NCI-H226 (cell line): ENCODE data around the gene FMNL3.

Experiments used
- DNase-seq: peaks from one replicate; pipeline ENCODE4 v3.0.0-alpha.2; 2015

FMNL3 gene

GRCh38 chr12:49708851-49709250, 1.6 kb upstream of the FMNL3 start:
- DNase-seq, result no peak

DNA sequence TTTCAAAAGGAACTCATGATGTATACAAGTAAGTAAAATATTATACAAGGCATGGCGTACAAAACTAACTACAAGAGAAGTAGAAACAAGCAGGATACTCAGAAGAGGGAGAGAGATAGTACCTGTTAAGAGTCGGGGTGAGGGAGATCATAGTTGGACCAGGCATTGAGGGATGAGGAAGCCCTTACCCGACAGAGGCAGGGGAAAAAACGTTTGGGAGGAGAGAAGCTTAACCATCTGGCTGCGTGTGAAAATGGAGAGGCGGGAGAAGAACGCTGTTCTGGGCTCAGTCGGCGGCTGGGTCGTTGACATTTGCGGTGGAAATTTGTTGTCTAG, 575 bp upstream of the FMNL3 start:
- no peak for DNase-seq

DNA sequence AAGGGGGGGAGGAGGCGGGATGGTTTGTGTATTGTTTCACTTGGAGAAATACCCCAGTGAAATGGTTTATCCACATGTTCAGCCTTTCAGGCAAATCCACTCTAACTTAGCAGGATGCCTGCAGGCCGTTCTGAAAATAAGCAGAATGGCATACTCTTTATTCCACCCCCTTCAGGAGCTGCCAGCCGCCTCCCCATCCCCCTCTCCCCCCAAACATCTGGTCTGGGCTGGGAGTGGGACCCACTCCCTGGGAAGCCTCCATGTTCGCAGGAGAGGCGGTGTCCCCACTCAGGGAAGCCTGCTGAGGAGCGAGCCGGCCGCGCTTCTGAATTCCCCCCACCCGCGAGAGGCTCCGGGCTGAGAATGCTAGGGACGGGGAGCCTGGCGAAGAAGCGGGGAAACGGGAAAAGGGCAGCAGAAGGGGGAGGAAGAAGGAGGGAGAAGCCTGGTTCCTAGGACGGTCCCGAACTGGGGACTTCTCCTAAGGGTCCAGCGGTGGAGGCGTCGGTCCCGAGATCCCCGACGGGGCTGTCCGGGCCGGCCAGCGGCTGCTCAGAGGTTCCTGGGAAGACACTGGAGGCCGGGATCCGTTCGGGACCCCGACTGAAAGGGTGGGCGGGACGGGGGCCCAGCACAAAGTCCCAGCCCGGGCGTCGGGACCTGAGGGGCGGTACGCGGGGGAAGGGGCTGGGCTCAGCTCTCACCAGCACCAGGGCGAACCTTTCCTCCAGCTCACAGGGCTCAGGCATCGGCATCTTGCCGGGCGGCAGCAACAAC, 666 bp downstream of the FMNL3 start:
- no peak for DNase-seq

GRCh38 chr12:49705479-49706134, 1.6 kb downstream of the FMNL3 start:
- DNase-seq, result no peak

DNA sequence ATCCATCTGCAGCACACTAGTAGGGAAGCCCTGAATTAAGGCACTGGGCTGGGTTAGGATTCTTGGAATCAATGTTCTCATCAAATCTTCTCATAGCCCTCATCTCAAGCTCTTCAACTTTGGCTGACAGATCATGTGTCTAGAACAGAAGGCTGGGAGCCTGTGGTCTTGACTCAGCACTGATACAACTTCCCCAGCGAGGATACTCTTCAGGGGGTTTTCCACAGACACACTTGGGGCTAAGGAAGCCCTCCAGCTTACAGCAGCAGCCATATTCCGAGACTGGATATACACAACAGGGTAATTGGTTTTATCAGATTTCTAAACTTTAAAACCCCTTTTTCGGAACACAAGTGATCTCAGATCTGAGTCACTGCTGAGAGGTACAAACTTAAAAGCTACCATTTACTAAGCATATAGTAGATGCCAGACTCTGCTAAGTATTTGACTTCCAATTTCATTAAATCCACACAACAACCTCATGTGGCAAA, 3.5 kb downstream of the FMNL3 start:
- peak; percentile 71 for DNase-seq

- no peak for DNase-seq
Measured at GRCh38 chr12:49702676-49703215, 4.5 kb downstream of the FMNL3 start.

DNA sequence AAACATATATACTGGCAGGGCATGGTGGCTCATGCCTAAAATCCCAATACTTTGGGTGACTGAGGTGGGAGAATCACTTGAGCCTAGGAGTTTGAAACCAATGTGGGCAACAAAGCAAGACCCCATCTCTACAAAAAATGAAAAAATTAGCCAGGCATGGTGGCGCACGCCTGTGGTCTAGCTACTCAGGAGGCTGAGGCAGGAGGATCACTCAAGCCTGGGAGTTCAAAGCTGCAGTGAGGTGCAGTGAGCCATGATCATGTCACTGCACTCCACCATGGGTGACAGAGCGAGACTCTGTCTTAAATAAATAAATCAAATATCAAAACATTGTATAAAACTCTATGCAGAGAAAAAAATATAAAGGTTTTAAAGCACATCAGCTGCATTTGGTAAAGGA, 5.2 kb downstream of the FMNL3 start:
- DNase-seq, result no peak

DNA sequence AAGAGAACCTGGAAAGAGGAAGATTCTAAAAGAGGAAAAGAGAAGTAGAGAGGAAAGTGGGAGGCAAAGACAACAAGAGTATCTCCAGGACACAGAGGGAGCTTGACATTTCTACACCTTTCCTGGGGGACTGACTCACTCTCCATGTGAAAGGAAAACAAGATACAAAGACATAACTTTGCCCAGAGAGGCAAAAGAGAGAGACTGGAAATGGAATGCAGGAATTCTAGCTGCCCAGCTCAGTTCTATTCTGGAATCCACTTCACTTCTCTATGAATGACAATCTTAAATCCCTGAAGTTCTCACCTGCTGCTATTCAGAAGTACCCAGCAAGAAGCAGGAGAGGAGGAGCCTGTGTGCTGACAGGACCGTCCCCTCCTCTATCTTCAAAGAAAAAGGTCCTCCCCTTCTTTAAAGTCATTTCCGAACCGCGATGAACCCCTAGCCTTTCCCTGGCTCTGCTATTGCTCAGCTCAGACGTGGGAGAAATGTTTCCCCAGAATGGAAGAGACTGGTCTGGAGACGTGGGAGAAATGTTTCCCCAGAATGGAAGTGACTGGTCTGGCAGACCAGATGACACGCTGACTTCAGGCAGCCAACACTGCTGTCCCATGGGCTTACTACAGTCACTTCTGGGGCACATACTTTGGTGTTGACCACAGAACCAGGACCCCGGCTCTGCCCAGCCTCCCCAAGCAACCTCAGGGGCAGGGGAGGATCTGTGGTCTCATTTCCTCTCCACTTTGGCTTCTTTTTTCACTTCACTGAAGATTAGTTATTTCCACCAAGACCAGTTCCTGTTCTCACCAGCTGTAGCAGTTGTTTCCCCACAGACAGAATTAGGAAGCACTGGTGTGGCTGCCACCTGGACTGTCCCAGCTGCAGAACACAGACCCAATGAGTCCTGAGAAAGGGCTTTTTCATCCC, 8.3 kb downstream of the FMNL3 start:
- peak; percentile 77 for DNase-seq

DNA sequence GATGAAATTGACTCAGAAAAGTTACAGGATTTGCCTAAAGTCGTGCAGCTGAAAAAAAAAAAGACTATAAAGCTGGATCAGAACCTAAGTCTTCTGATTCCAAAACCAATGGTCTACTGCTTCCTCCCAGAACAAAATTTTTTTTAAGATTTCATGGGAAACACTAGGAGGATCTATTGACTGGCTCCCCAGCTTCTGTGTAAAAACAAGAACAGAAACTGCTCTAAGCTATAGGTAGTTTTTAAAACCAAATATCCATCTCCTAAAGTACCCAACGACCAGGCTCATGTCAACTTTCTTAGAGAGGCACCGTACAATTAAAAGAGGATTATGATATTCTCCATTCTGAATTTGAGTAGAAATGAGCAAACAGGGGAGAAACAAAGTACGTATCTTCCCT, 9.4 kb downstream of the FMNL3 start:
- no peak for DNase-seq

GRCh38 chr12:49696723-49697122, 10.5 kb downstream of the FMNL3 start:
- no peak for DNase-seq

DNA sequence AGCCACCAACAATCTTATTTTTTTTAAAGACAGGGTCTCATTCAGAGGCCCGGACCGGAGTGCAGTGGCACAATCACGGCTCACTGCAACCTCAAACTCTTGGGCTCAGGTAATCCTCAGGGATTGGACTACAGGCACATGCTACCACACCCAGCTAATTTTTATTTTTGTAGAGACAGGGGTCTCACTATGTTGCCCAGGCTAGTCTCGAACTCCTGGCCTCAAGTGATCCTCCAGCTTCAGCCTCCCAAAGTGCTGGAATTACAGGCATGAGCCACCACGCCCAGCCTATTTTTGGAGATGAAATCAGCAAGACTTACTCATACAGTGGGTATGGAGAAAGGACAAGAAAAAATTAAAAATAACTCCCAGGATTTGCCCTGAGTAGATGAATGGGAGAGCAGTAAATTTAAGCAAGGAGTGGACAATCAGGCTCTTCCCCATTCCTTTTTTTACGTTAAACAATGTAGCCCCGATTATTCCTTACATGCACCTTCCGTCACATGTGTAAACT, 13.2 kb downstream of the FMNL3 start:
- DNase-seq, result peak; percentile 36

- DNase-seq, result no peak
Measured at GRCh38 chr12:49692851-49693250, 14.4 kb downstream of the FMNL3 start.

DNA sequence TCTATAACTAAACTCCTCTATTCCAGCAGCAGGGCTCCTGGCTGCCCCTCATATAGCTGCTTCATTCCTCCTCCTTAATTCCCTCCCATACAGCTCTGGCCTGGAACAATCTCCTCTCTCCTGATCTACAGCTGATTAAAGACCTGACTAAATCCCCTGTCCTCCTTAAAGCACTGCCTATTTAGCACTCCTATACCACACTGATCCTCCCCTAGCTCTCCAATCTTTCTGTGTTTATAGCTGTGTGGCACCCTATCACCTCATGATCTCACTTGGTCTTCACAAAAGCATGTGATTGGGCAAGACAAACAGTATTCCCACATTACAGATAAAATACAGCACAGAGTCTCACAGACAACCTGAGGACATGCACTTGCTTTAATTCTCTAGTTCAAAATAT, 17.4 kb downstream of the FMNL3 start:
- peak; percentile 37 for DNase-seq

DNA sequence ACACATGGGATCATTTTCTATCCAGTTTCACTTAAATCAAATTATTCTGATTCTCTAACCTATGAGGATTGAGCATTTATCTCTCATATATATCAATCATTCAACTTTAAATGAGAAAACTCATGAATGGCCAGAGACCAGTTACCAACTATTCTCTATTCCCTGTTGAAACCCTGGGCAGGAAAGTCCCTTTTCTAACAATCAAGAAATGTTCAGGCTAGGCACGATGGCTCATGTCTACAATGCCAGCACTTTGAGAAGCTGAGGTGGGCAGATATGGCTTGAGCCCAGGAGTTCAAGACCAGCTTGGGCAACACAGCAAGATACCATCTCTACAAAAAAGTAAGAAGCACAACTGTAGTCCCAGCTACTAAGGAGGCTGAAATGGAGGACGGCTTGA, 18.0 kb downstream of the FMNL3 start:
- DNase-seq, result no peak

GRCh38 chr12:49687941-49688340, 19.3 kb downstream of the FMNL3 start:
- no peak for DNase-seq

- DNase-seq, result no peak
Measured at GRCh38 chr12:49684310-49684854, 22.8 kb downstream of the FMNL3 start.

- DNase-seq, result no peak
Measured at GRCh38 chr12:49683599-49684309, 23.5 kb downstream of the FMNL3 start.

DNA sequence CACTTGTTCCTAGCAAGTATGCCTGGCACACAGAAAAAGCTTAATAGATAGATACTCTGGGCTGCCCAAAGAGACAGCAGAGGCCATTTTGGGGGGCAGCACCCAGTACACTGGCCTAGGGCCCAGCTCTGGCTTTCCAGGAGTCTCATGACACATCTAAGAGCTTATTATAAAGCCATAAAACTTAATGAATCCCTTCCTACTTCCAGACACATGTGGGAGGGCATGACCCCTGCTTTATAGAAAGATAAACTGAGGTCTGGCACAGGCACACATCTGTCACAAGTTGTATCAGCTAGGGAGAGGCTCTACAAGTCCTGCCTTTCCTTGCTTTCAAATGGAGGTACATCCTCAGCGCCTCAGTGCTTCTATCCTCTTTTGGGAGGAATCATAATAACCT, 27.1 kb downstream of the FMNL3 start:
- DNase-seq, result no peak

- DNase-seq, result no peak
Measured at GRCh38 chr12:49678711-49679110, 28.5 kb downstream of the FMNL3 start.

DNA sequence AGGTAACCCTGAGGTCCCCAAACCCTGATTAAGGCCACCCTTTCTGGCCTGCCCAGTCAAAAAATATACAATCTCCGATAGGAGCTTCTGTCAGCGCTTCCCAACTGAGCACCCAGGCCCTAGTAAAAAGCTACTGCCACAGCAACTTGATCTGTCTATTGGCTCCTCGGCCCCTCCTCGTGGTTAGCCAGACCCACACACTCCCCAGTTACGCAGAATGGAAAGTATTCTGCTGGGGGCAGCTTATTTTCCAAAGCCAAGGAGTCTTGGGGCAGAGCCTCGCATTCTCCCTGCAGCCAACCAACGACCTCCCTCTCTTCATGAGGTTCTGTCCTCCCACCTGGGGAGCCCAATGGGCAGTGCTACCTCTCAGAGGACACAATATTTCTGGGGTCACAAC, 32.1 kb downstream of the FMNL3 start:
- no peak for DNase-seq

GRCh38 chr12:49674318-49674981, 32.8 kb downstream of the FMNL3 start:
- no peak for DNase-seq
